B cell (primary cell): ENCODE data around the gene CABLES2.

Experiments used
- CTCF ChIP-seq: fragments of 200-600 bp; IDR thresholded peaks from one replicate; pipeline ENCODE4 v1.8.0; 2022; ENCODE audit warnings: antibody characterized with exemption, mild to moderate bottlenecking
- EZH2 ChIP-seq: IDR thresholded peaks from 2 replicates; pipeline ENCODE4 v1.6.1; 2012; ENCODE audit warnings: borderline replicate concordance, low read depth, mild to moderate bottlenecking, moderate library complexity, low read length; ENCODE audit not compliant: insufficient read depth, poor library complexity, severe bottlenecking

DNA sequence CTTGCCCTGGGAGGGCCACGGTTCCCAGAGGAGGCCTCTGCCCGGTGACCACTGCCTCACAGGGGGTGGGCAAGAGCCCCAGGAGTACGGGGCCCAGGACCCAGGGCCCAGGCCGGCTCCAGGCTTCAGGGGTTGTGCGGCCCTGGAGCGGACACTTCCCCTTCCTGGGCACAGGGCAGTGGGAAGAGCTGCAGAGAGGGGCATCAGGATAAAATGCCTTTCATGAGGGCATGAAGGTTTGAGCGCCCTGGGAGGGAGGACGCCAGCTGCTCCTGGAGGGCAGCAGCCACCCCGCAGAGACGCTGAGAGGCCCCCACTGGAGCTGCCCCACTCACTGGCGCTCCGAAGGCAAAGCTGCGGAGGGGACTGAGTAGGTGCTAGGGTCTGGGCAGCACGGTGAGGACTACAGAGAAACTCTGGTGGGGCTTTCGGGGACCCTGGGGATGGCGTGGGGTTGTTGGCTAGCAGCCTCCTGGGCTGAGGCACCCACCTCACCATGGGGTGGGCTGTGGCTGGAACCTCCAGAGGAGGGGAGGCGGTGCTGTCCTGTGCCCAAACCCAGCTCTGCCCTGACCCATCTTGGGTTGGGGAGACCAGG lies 50.4 kb downstream of the CABLES2 start:
- no peak for TF ChIP-seq EZH2
- TF ChIP-seq CTCF: no peak
